H1 (cell line): ENCODE data around the gene CYRIA. TPM values are rescaled to one million over a fixed set of nuclear protein-coding genes. Genes with fewer than 3 reads are reported as not detected.

Source experiments
- CTCF ChIA-PET: fragments of 300-600 bp; sonication (Branson Sonifier 250); formaldehyde crosslinking; loops from one replicate; lab custom pipeline; 2021; ENCODE audit not compliant: partially characterized antibody; lab: Charles Lee
- POLR2A ChIA-PET: fragments of 300-600 bp; sonication (Branson Sonifier 250); formaldehyde crosslinking; loops from one replicate; lab custom pipeline; 2021; ENCODE audit warnings: inconsistent platforms; ENCODE audit not compliant: partially characterized antibody; lab: Charles Lee
- DNase-seq, 2 experiments: peaks; one replicate each; pipeline versions ENCODE4 v3.0.0 to v3.0.0-alpha.2; 2010 to 2022; ENCODE audit warnings: low spot score in 2 of 2, low read depth in 1 of 2, mixed read lengths in 1 of 2
- FAIRE-seq: peaks from 2 replicates; lab custom pipeline; 2011; peaks lifted over from hg19 to GRCh38; lab: Jason Lieb, UNC
- H2AFZ ChIP-seq: 2 replicates; pipeline ENCODE4 v1.8.1; 2012; ENCODE audit warnings: low read length, inconsistent platforms
- H2AK5ac ChIP-seq: 2 replicates; pipeline ENCODE4 v1.6.1; 2013; ENCODE audit warnings: low read depth, low read length
- H2BK120ac ChIP-seq: replicated peaks from 2 replicates; pipeline ENCODE3; 2013; ENCODE audit warnings: low read depth, low read length, inconsistent platforms
- H2BK12ac ChIP-seq: 2 replicates; pipeline ENCODE4 v1.6.1; 2013; ENCODE audit warnings: low read depth, low read length
- H2BK15ac ChIP-seq: 2 replicates; pipeline ENCODE4 v1.6.1; 2013; ENCODE audit warnings: low read length
- H2BK20ac ChIP-seq: 2 replicates; pipeline ENCODE4 v1.6.1; 2013; ENCODE audit warnings: low read length
- H2BK5ac ChIP-seq: 2 replicates; pipeline ENCODE4 v1.6.1; 2013; ENCODE audit warnings: low read depth, low read length
- H3K14ac ChIP-seq: 2 replicates; pipeline ENCODE4 v1.6.1; 2013; ENCODE audit warnings: inconsistent platforms; ENCODE audit not compliant: insufficient read length
- H3K18ac ChIP-seq: 2 replicates; pipeline ENCODE4 v1.6.1; 2013; ENCODE audit warnings: low read length; ENCODE audit errors: extremely low read depth
- H3K23ac ChIP-seq: 2 replicates; pipeline ENCODE4 v1.6.1; 2013; ENCODE audit warnings: inconsistent platforms; ENCODE audit not compliant: insufficient read length
- H3K23me2 ChIP-seq: 2 replicates; pipeline ENCODE4 v1.6.1; 2013; ENCODE audit warnings: low read depth, low read length
- H3K27ac ChIP-seq: 2 replicates; pipeline ENCODE4 v1.6.1; 2011; ENCODE audit warnings: low read depth, low read length, inconsistent platforms
- H3K27me3 ChIP-seq, 4 experiments: replicated peaks in 1 of 4; 1 replicate in 1 of 4; 2 replicates in 3 of 4; pipeline versions ENCODE4 v1.6.1 to v1.8.1; 2011 to 2013; ENCODE audit warnings: low read length in 3 of 4, mild to moderate bottlenecking in 3 of 4, inconsistent platforms in 2 of 4, mixed read lengths in 2 of 4, moderate library complexity in 1 of 4; ENCODE audit not compliant: control insufficient read depth in 3 of 4, insufficient read depth in 3 of 4; ENCODE audit errors: extremely low read depth in 1 of 4
- H3K36me3 ChIP-seq, 4 experiments: 2 replicates each; pipeline versions ENCODE4 v1.6.1 to v1.8.1; 2011 to 2013; ENCODE audit warnings: mild to moderate bottlenecking in 4 of 4, low read length in 3 of 4, moderate library complexity in 2 of 4, control low read depth in 1 of 4, inconsistent platforms in 1 of 4; ENCODE audit not compliant: insufficient read depth in 4 of 4, control insufficient read depth in 2 of 4
- H3K4ac ChIP-seq: replicated peaks from 2 replicates; pipeline ENCODE3; 2013; ENCODE audit warnings: low read length, low read depth, mixed read lengths, inconsistent platforms; ENCODE audit not compliant: insufficient read length
- H3K4me1 ChIP-seq, 4 experiments: replicated peaks in 1 of 4; 1 replicate in 1 of 4; 2 replicates in 3 of 4; pipeline versions ENCODE4 v1.6.1 to v1.8.1; 2011 to 2013; ENCODE audit warnings: low read length in 3 of 4, inconsistent platforms in 2 of 4, mixed read lengths in 1 of 4; ENCODE audit not compliant: insufficient read depth in 4 of 4, control insufficient read depth in 3 of 4
- H3K4me2 ChIP-seq, 2 experiments: 2 replicates each; pipeline versions ENCODE4 v1.6.1 to v1.8.1; 2011 to 2013; ENCODE audit warnings: low read depth in 2 of 2, low read length in 2 of 2, control low read depth in 1 of 2, inconsistent platforms in 1 of 2, mild to moderate bottlenecking in 1 of 2; ENCODE audit not compliant: insufficient read depth in 1 of 2
- H3K4me3 ChIP-seq, 4 experiments: fragments of 200-600, 300-600 bp in 1 of 4; sonication (generic), shearing (Covaris generic), sonication (Bioruptor Twin) in 1 of 4; 2 replicates each; pipeline versions ENCODE4 v1.5.1 to v1.8.1; 2011 to 2016; ENCODE audit warnings: low read length in 4 of 4, low read depth in 3 of 4, control low read depth in 2 of 4, inconsistent platforms in 2 of 4, mild to moderate bottlenecking in 2 of 4, mixed read lengths in 1 of 4, moderate library complexity in 1 of 4; ENCODE audit not compliant: insufficient read depth in 2 of 4; ENCODE audit errors: extremely low read depth in 1 of 4
- H3K56ac ChIP-seq: replicated peaks from 2 replicates; pipeline ENCODE3; 2013; ENCODE audit warnings: low read depth, mild to moderate bottlenecking, mixed read lengths, low read length, inconsistent platforms; ENCODE audit not compliant: insufficient read length
- H3K79me1 ChIP-seq: 2 replicates; pipeline ENCODE4 v1.6.1; 2013; ENCODE audit warnings: low read depth, low read length, control low read depth
- H3K79me2 ChIP-seq, 2 experiments: 2 replicates each; pipeline versions ENCODE4 v1.6.1 to v1.8.1; 2012 to 2013; ENCODE audit warnings: low read length in 2 of 2, mild to moderate bottlenecking in 2 of 2, inconsistent platforms in 1 of 2; ENCODE audit not compliant: insufficient read depth in 2 of 2, control insufficient read depth in 1 of 2
- H3K9ac ChIP-seq, 4 experiments: replicated peaks in 1 of 4; 1 replicate in 1 of 4; 2 replicates in 3 of 4; pipeline versions ENCODE4 v1.6.1 to v1.8.1; 2011 to 2013; ENCODE audit warnings: low read depth in 3 of 4, low read length in 3 of 4, control low read depth in 2 of 4, mild to moderate bottlenecking in 2 of 4, moderate library complexity in 2 of 4, inconsistent platforms in 1 of 4; ENCODE audit errors: extremely low read depth in 1 of 4
- H3K9me3 ChIP-seq, 2 experiments: 2 replicates each; pipeline versions ENCODE4 v1.6.1 to v1.8.1; 2012 to 2013; ENCODE audit warnings: mild to moderate bottlenecking in 2 of 2, moderate library complexity in 2 of 2, control low read depth in 1 of 2, inconsistent platforms in 1 of 2, low read depth in 1 of 2, low read length in 1 of 2, mixed read lengths in 1 of 2; ENCODE audit not compliant: insufficient read depth in 2 of 2
- H4K20me1 ChIP-seq, 2 experiments: replicated peaks in 1 of 2; 2 replicates each; pipeline versions ENCODE3 to v1.8.1; 2011 to 2013; ENCODE audit warnings: inconsistent platforms in 2 of 2, low read length in 2 of 2, mild to moderate bottlenecking in 1 of 2; ENCODE audit not compliant: insufficient read depth in 2 of 2, control insufficient read depth in 1 of 2
- H4K5ac ChIP-seq: 2 replicates; pipeline ENCODE4 v1.6.1; 2013; ENCODE audit warnings: low read length, low read depth, mixed read lengths, inconsistent platforms; ENCODE audit not compliant: insufficient read length
- H4K8ac ChIP-seq: 2 replicates; pipeline ENCODE4 v1.8.0; 2013; ENCODE audit warnings: mild to moderate bottlenecking, moderate library complexity, low read length, inconsistent platforms; ENCODE audit not compliant: insufficient read depth; ENCODE audit errors: extremely low read depth
- H4K91ac ChIP-seq: replicated peaks from 2 replicates; pipeline ENCODE3; 2013; ENCODE audit warnings: low read length, mixed read lengths, inconsistent platforms; ENCODE audit not compliant: insufficient read length
- ASH2L ChIP-seq: fragments of 200-600, 300-600 bp; sonication (generic); IDR thresholded peaks from one replicate; pipeline ENCODE4 v1.7.1; 2017; ENCODE audit warnings: low read length
- ATF3 ChIP-seq: IDR thresholded peaks from 2 replicates; pipeline ENCODE4 v1.6.1; 2011; ENCODE audit warnings: low read depth, mild to moderate bottlenecking, low read length; ENCODE audit not compliant: insufficient read depth
- BCL11A ChIP-seq, 2 experiments: IDR thresholded peaks; one replicate each; pipeline ENCODE4 v1.6.1; 2011; ENCODE audit warnings: low read depth in 2 of 2, low read length in 2 of 2, mild to moderate bottlenecking in 2 of 2
- CREB1 ChIP-seq: IDR thresholded peaks from 2 replicates; pipeline ENCODE4 v1.6.1; 2012; ENCODE audit warnings: inconsistent platforms
- EGR1 ChIP-seq: IDR thresholded peaks from 2 replicates; pipeline ENCODE4 v1.6.1; 2011; ENCODE audit warnings: low read depth, low read length, borderline replicate concordance
- JUND ChIP-seq: IDR thresholded peaks from 2 replicates; pipeline ENCODE4 v1.6.1; 2011; ENCODE audit warnings: mild to moderate bottlenecking, improper control_type of control experiment, low read length
- POLR2AphosphoS5 ChIP-seq: IDR thresholded peaks from 2 replicates; pipeline ENCODE4 v1.6.1; 2011; ENCODE audit warnings: low read depth, low read length
- RBBP5 ChIP-seq: IDR thresholded peaks from 2 replicates; pipeline ENCODE4 v1.7.1; 2012; ENCODE audit warnings: low read depth, mild to moderate bottlenecking, inconsistent platforms, low read length, moderate library complexity, borderline replicate concordance
- SIN3A ChIP-seq, 2 experiments: IDR thresholded peaks in 1 of 2; conservative IDR thresholded peaks in 1 of 2; 2 replicates each; pipeline ENCODE4 v1.6.1; 2011 to 2012; ENCODE audit warnings: low read length in 2 of 2, improper control_type of control experiment in 1 of 2, low read depth in 1 of 2, mild to moderate bottlenecking in 1 of 2
- SP4 ChIP-seq: IDR thresholded peaks from 2 replicates; pipeline ENCODE4 v1.6.1; 2012; ENCODE audit warnings: low read length, inconsistent platforms
- YY1 ChIP-seq: IDR thresholded peaks from 2 replicates; pipeline ENCODE4 v1.6.1; 2011; ENCODE audit warnings: low read depth, mild to moderate bottlenecking, low read length
- WGBS, 2 experiments: shearing (Covaris generic) in 1 of 2; methylation state at CpG; one replicate each; pipeline versions ENCODE4 v1.1.6 to v1.1.7; 2013 to 2015; ENCODE audit warnings: low lambda C conversion rate in 2 of 2, mixed read lengths in 2 of 2, inconsistent platforms in 1 of 2, low coverage in 1 of 2, missing lambda C conversion rate in 1 of 2; ENCODE audit not compliant: insufficient replicate concordance in 2 of 2, insufficient coverage in 1 of 2, insufficient read length in 1 of 2; ENCODE audit errors: extremely low coverage in 1 of 2, missing lambda C conversion rate in 1 of 2; 5-methylcytosine and 5-hydroxymethylcytosine counted together
- polyA plus RNA-seq, 7 experiments: library from polyadenylated mRNA; depleted of rRNA in 3 of 7; stranded (reverse) in 5 of 7; unstranded in 2 of 7; fragments of >200 nt in 5 of 7; fragments of 200-250 nt in 2 of 7; gene quantifications; 1 replicate in 5 of 7; 2 replicates in 1 of 7; 4 replicates in 1 of 7; pipeline versions ENCODE4 v1.2.1 to v1.2.3, GENCODE V29; 2011 to 2013; ENCODE audit warnings: missing spikeins in 2 of 7, mixed read lengths in 2 of 7
- total RNA-seq: library from RNA; stranded (reverse); fragmentation: NEBNext Ultra II Directional; extraction: Animal tissue kit (Norgen Biotek cat#: 25700); gene quantifications from 2 replicates; pipeline ENCODE4 v1.2.1, GENCODE V29; 2021

CYRIA gene
- total and polyA plus RNA-seq, 2 of the 8 experiments (the other 6 are each of a cell fraction or from before 2014, with no cell fraction given) = 1.5 to 9.8 TPM

GRCh38 chr2:16683576-16683975 is 17.9 kb upstream of the CYRIA start:
- no peaks in the 10 kb centered on the region for H4K20me1 ChIP-seq
- ChIA-PET POLR2A (no interaction called here), CTCF (interaction anchor here (1.2 to 2.0 kb wide), 4 partner anchors 22 to 73 kb away, joined by 5 to 7 read pairs (median 6); no protein-coding TSS in a partner anchor)
- no peak overlapping the region for H4K91ac ChIP-seq
- H2BK15ac ChIP-seq = no peak overlapping the region
- no peak overlapping the region for H2AFZ ChIP-seq
- 89% methylated on average over 3 of the region's 3 CpGs; no CpG with 5 or more reads in 1 of the 2 experiments for WGBS, 2 experiments
- no peak overlapping the region for H3K27ac ChIP-seq
- TF ChIP-seq SP4 = no peak
- no peak for TF ChIP-seq YY1
- TF ChIP-seq RBBP5 = no peak
- TF ChIP-seq BCL11A (IDR thresholded peaks at IDR 0.05; ENCODE audit: low read depth in 2 of 2, low read length in 2 of 2) = no peak
- TF ChIP-seq ATF3 = no peak
- TF ChIP-seq CREB1 = no peak
- no peak for TF ChIP-seq ASH2L
- TF ChIP-seq EGR1 = no peak
- TF ChIP-seq SIN3A (conservative IDR thresholded peaks at IDR 0.05 in 1 of 2, IDR thresholded peaks at IDR 0.05 in 1 of 2; ENCODE audit: low read depth in 1 of 2, low read length in 2 of 2) = no peak
- TF ChIP-seq JUND = no peak
- TF ChIP-seq POLR2AphosphoS5 = no peak
- no peaks in the 10 kb centered on the region; a peak in 1 of 7 replicates for H3K27me3 ChIP-seq
- H3K36me3 ChIP-seq = no peaks in the 10 kb centered on the region
- no peaks in the 10 kb centered on the region for H3K23me2 ChIP-seq
- H4K5ac ChIP-seq = no peak overlapping the region
- no peaks in the 10 kb centered on the region for H3K4me1 ChIP-seq
- no peak overlapping the region for H2BK120ac ChIP-seq
- H3K4me3 ChIP-seq = no peak overlapping the region
- DNase-seq (no peak), FAIRE-seq (no peak)
- no peak overlapping the region for H3K18ac ChIP-seq
- H3K79me2 ChIP-seq = no peaks in the 10 kb centered on the region
- no peak overlapping the region for H3K9ac ChIP-seq
- H4K8ac ChIP-seq = no peak overlapping the region
- H3K4ac ChIP-seq = no peak overlapping the region
- H3K4me2 ChIP-seq = no peak overlapping the region
- H2BK5ac ChIP-seq = no peak overlapping the region
- H3K56ac ChIP-seq = no peak overlapping the region
- no peak overlapping the region for H2BK20ac ChIP-seq
- H2BK12ac ChIP-seq = no peak overlapping the region
- no peak overlapping the region for H3K14ac ChIP-seq
- no peak overlapping the region for H3K23ac ChIP-seq
- H3K79me1 ChIP-seq = no peaks in the 10 kb centered on the region
- no peak overlapping the region for H2AK5ac ChIP-seq
- H3K9me3 ChIP-seq = no peaks in the 10 kb centered on the region
